CD14-positive monocyte (primary cell): ENCODE data around the gene BATF3. TPM values are rescaled to one million over a fixed set of nuclear protein-coding genes. Genes with fewer than 3 reads are reported as not detected.
A peak's percentile ranks its signal among the peaks of the same experiment; 100 is the strongest.

Source experiments
- DNase-seq, 3 donors: peaks; one replicate each; pipeline ENCODE4 v3.0.0-alpha.2; 2011 to 2022
- H2AFZ ChIP-seq: 2 replicates; pipeline ENCODE4 v1.6.0; 2012; ENCODE audit warnings: mild to moderate bottlenecking, low read depth, low read length, inconsistent platforms; ENCODE audit not compliant: insufficient read depth, poor library complexity, severe bottlenecking
- H3K27ac ChIP-seq, 2 donors: 1 replicate in 1 of 2; 2 replicates in 1 of 2; pipeline ENCODE4 v1.5.1; 2012 to 2013; ENCODE audit warnings: low read length in 2 of 2, control low read depth in 1 of 2, inconsistent platforms in 1 of 2, low read depth in 1 of 2, mild to moderate bottlenecking in 1 of 2
- H3K27me3 ChIP-seq, 2 donors: one replicate each; pipeline versions ENCODE4 v1.6.0 to v1.6.1; 2011 to 2013; ENCODE audit warnings: low read length in 2 of 2; ENCODE audit not compliant: control insufficient read depth in 2 of 2, insufficient read depth in 2 of 2
- H3K36me3 ChIP-seq, 2 donors: replicated peaks in 1 of 2; 1 replicate in 1 of 2; 2 replicates in 1 of 2; pipeline versions ENCODE4 v1.5.1 to v1.6.1; 2012 to 2013; ENCODE audit warnings: low read length in 2 of 2, control low read depth in 1 of 2, inconsistent platforms in 1 of 2, mild to moderate bottlenecking in 1 of 2; ENCODE audit not compliant: insufficient read depth in 2 of 2, control insufficient read depth in 1 of 2
- H3K4me1 ChIP-seq, 2 donors: 1 replicate in 1 of 2; 2 replicates in 1 of 2; pipeline versions ENCODE4 v1.5.1 to v1.6.1; 2012 to 2013; ENCODE audit warnings: low read length in 2 of 2, control low read depth in 1 of 2, inconsistent platforms in 1 of 2, mild to moderate bottlenecking in 1 of 2, moderate library complexity in 1 of 2; ENCODE audit not compliant: insufficient read depth in 2 of 2, control insufficient read depth in 1 of 2
- H3K4me2 ChIP-seq: replicated peaks from 2 replicates; pipeline ENCODE3; 2012; ENCODE audit warnings: low read length, moderate library complexity, mild to moderate bottlenecking; ENCODE audit not compliant: poor library complexity, severe bottlenecking; ENCODE audit errors: extremely low read depth
- H3K4me3 ChIP-seq, 3 experiments: fragments of 200-600 bp in 1 of 3; sonication (generic) in 1 of 3; replicated peaks in 1 of 3; 1 replicate in 2 of 3; 2 replicates in 1 of 3; pipeline ENCODE4 v1.5.1; 2011 to 2013; ENCODE audit warnings: low read length in 3 of 3, mild to moderate bottlenecking in 3 of 3, control low read depth in 2 of 3, low read depth in 2 of 3, inconsistent platforms in 1 of 3, moderate library complexity in 1 of 3
- H3K79me2 ChIP-seq: 2 replicates; pipeline ENCODE4 v1.6.0; 2012; ENCODE audit warnings: mild to moderate bottlenecking, control low read depth, inconsistent platforms, low read length, moderate library complexity; ENCODE audit not compliant: insufficient read depth
- H3K9ac ChIP-seq: 2 replicates; pipeline ENCODE4 v1.6.0; 2017; ENCODE audit warnings: low read length, mild to moderate bottlenecking; ENCODE audit not compliant: insufficient read depth, poor library complexity, severe bottlenecking
- H3K9me3 ChIP-seq, 2 donors: replicated peaks in 1 of 2; 1 replicate in 1 of 2; 2 replicates in 1 of 2; pipeline versions ENCODE4 v1.5.1 to v1.6.1; 2012 to 2013; ENCODE audit warnings: low read length in 2 of 2, control low read depth in 1 of 2; ENCODE audit not compliant: control insufficient read depth in 1 of 2, insufficient read depth in 1 of 2
- H4K20me1 ChIP-seq: 2 replicates; pipeline ENCODE4 v1.6.0; 2012; ENCODE audit warnings: mild to moderate bottlenecking, low read length, control low read depth, moderate library complexity; ENCODE audit not compliant: insufficient read depth
- H3K27ac Mint-ChIP-seq, 7 donors: one replicate each; pipeline ENCODE4 v1.8.0; 2020; ENCODE audit warnings: mild to moderate bottlenecking in 7 of 7, mixed read lengths in 7 of 7, moderate library complexity in 6 of 7, inconsistent platforms in 2 of 7
- H3K27me3 Mint-ChIP-seq, 3 donors: one replicate each; pipeline ENCODE4 v1.8.0; 2021 to 2022; ENCODE audit warnings: low read depth in 3 of 3, mild to moderate bottlenecking in 3 of 3, mixed read lengths in 3 of 3, moderate library complexity in 3 of 3, inconsistent platforms in 1 of 3
- H3K36me3 Mint-ChIP-seq, 2 donors: one replicate each; pipeline ENCODE4 v1.8.0; 2020; ENCODE audit warnings: mixed read lengths in 2 of 2, inconsistent platforms in 1 of 2, mild to moderate bottlenecking in 1 of 2
- H3K4me1 Mint-ChIP-seq: one replicate; pipeline ENCODE4 v1.8.0; 2020; ENCODE audit warnings: mild to moderate bottlenecking, mixed read lengths
- H3K4me3 Mint-ChIP-seq, 2 donors: one replicate each; pipeline ENCODE4 v1.8.0; 2020; ENCODE audit warnings: mild to moderate bottlenecking in 2 of 2, mixed read lengths in 2 of 2, moderate library complexity in 1 of 2
- H3K9me3 Mint-ChIP-seq, 7 donors: one replicate each; pipeline ENCODE4 v1.8.0; 2020 to 2022; ENCODE audit warnings: mixed read lengths in 7 of 7, mild to moderate bottlenecking in 6 of 7, moderate library complexity in 6 of 7, inconsistent platforms in 2 of 7
- CTCF ChIP-seq: fragments of 200-600 bp; IDR thresholded peaks from one replicate; pipeline ENCODE4 v1.8.0; 2022; ENCODE audit warnings: antibody characterized with exemption, mild to moderate bottlenecking
- WGBS: methylation state at CpG from one replicate; pipeline ENCODE4 v1.1.5; 2013; ENCODE audit warnings: missing lambda C conversion rate; ENCODE audit not compliant: insufficient coverage; 5-methylcytosine and 5-hydroxymethylcytosine counted together
- intact Hi-C, 2 donors: fragments of 100-400 bp; cut with micrococcal nuclease; formaldehyde crosslinking; loops; one replicate each; pipeline versions ENCODE4 v1.15.0 to v1.15.1; 2023
- polyA plus RNA-seq, 3 donors: library from polyadenylated mRNA; depleted of rRNA in 1 of 3; unstranded in 2 of 3; stranded (reverse) in 1 of 3; fragments of 300-500 nt in 2 of 3; fragments of >200 nt in 1 of 3; fragmentation: Illumina TruSeq in 2 of 3; gene quantifications; 1 replicate in 2 of 3; 2 replicates in 1 of 3; pipeline ENCODE4 v1.2.3, GENCODE V29; 2012 to 2021

BATF3 gene
- polyA plus RNA-seq, 3 donors, result 9.3 to 34.7 (median 15.1) TPM

DNA sequence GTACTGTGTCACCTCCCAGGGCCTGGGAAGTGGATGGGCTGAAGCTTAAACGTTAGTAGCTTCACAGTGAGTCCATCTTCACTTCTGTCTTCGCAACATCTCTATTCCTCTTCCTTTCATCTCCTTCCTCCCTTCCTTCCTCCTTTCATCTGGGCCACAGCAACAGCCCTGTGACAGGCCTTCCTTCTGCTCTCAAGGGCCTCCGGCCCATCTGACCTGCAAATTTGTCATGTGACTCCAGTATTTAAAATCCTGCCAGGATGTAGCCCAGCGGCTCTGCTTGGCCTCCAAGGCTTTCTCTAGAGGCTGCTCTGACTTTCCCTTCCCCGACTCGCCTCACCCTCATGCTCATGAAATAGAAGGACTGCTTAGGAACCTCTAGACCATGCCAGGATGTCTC, 10.9 kb upstream of the BATF3 start:
- peak in 1 of 3 donors; percentile 20 for DNase-seq
- Mint-ChIP-seq H3K4me1 (peaks cover 9% of the 10 kb centered on the region), H3K27ac (peak overlapping the region in 3 of 7 donors; percentile 4 to 68 (median 47)), H3K4me3 (peak overlapping the region in 1 of 2 donors; percentile 35), H3K9me3 (peaks cover 0 to 2% (median 0%) of the 10 kb centered on the region in 7 donors), H3K36me3 (no peaks in the 10 kb centered on the region), H3K27me3 (peaks cover 5 to 11% (median 6%) of the 10 kb centered on the region in 3 donors)
- Histone ChIP-seq H3K79me2 (no peaks in the 10 kb centered on the region), H3K9ac (no peak overlapping the region), H3K4me3 (no peak overlapping the region), H4K20me1 (no peaks in the 10 kb centered on the region), H3K4me1 (peaks cover 8 to 10% of the 10 kb centered on the region in 2 donors), H3K4me2 (no peak overlapping the region), H3K36me3 (no peaks in the 10 kb centered on the region), H2AFZ (peak overlapping the region; percentile 15), H3K27me3 (no peaks in the 10 kb centered on the region), H3K27ac (no peak overlapping the region), H3K9me3 (no peaks in the 10 kb centered on the region)
- no peak for TF ChIP-seq CTCF
- intact Hi-C loops, result no loop called here
- 33% methylated on average over 5 of the region's 6 CpGs for WGBS

DNA sequence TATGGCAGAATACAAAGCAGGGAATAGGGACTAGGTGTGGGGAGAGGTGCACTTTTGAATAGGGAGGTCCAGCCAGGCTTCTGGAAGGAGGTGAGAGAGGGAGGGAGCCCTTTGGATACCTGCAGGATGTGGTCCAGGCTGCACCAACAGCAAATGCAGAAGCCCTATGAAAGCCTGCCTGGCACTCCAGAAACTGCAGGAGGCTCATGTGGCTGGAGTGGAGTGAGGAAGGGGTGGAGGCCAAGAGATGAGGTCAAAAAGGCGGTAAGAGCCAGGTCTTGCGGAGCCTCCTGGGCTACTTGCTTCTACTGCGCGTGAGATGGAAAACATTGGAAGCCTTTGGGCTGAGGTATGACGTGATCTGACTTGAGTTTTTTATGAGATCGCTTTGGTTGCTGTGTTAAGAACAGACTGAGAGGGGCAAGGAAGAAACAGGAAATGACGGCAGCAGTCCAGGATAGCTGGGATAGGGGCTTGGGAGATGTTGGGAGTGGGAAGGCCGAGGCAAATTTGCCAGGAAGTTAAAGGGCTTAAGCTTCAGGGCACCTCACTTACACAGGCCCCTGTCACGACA, 4.4 kb upstream of the BATF3 start:
- Histone ChIP-seq H3K4me2 (no peak overlapping the region), H4K20me1 (no peaks in the 10 kb centered on the region), H3K9ac (no peak overlapping the region), H3K4me1 (peaks cover 15 to 20% of the 10 kb centered on the region in 2 donors), H3K9me3 (no peaks in the 10 kb centered on the region), H3K79me2 (no peaks in the 10 kb centered on the region), H3K36me3 (no peaks in the 10 kb centered on the region), H3K4me3 (no peak overlapping the region), H3K27ac (no peak overlapping the region), H3K27me3 (peaks cover 11 to 33% of the 10 kb centered on the region in 2 donors), H2AFZ (no peak overlapping the region)
- H3K27me3 Mint-ChIP-seq, result peaks cover 28 to 41% (median 36%) of the 10 kb centered on the region in 3 donors
- WGBS, result 90% methylated on average over 7 of the region's 9 CpGs
- peaks cover 0 to 3% (median 0%) of the 10 kb centered on the region in 7 donors for H3K9me3 Mint-ChIP-seq
- H3K27ac Mint-ChIP-seq, result no peak overlapping the region
- no peak for DNase-seq
- H3K4me3 Mint-ChIP-seq, result no peak overlapping the region
- no peak for TF ChIP-seq CTCF
- H3K36me3 Mint-ChIP-seq, result no peaks in the 10 kb centered on the region
- H3K4me1 Mint-ChIP-seq, result peaks cover 15% of the 10 kb centered on the region
- intact Hi-C loops, result loop anchor here in 1 of 2 donors (5.0 kb wide), 1 partner anchor 37 kb away; no protein-coding TSS in a partner anchor
